Mesendoderm (in vitro differentiated cells): Measurements from ENCODE around the gene PLEKHJ1.

Source experiments
- DNase-seq: peaks from one replicate; pipeline ENCODE4 v3.0.0; 2013
- H2AK5ac ChIP-seq: 2 replicates; pipeline ENCODE4 v1.6.1; 2013; ENCODE audit warnings: low read length, inconsistent platforms
- H2BK120ac ChIP-seq: 2 replicates; pipeline ENCODE4 v1.6.1; 2013; ENCODE audit warnings: low read depth, mild to moderate bottlenecking, low read length, moderate library complexity, mixed read lengths
- H2BK15ac ChIP-seq: replicated peaks from 2 replicates; pipeline ENCODE4 v1.6.1; 2013; ENCODE audit warnings: low read depth, mild to moderate bottlenecking, moderate library complexity
- H2BK5ac ChIP-seq: 2 replicates; pipeline ENCODE4 v1.6.1; 2013; ENCODE audit warnings: low read length, inconsistent platforms
- H3K18ac ChIP-seq: 2 replicates; pipeline ENCODE4 v1.6.1; 2013; ENCODE audit warnings: mild to moderate bottlenecking, low read length, mixed read lengths
- H3K23ac ChIP-seq: one replicate; pipeline ENCODE4 v1.6.1; 2013; ENCODE audit warnings: low read length
- H3K27ac ChIP-seq: 2 replicates; pipeline ENCODE4 v1.5.1; 2013; ENCODE audit warnings: low read depth, mild to moderate bottlenecking, inconsistent platforms, low read length, moderate library complexity
- H3K27me3 ChIP-seq: 2 replicates; pipeline ENCODE4 v1.6.1; 2013; ENCODE audit warnings: low read length, control low read depth, mild to moderate bottlenecking, inconsistent platforms; ENCODE audit not compliant: insufficient read depth, poor library complexity
- H3K36me3 ChIP-seq: 2 replicates; pipeline ENCODE4 v1.6.1; 2013; ENCODE audit warnings: low read length, inconsistent platforms; ENCODE audit not compliant: control insufficient read depth, insufficient read depth
- H3K4ac ChIP-seq: one replicate; pipeline ENCODE4 v1.6.1; 2013; ENCODE audit warnings: low read depth, mild to moderate bottlenecking, low read length, moderate library complexity
- H3K4me1 ChIP-seq: 2 replicates; pipeline ENCODE4 v1.6.1; 2013; ENCODE audit warnings: low read depth, low read length, inconsistent platforms; ENCODE audit not compliant: control insufficient read depth
- H3K4me2 ChIP-seq: 2 replicates; pipeline ENCODE4 v1.6.1; 2013; ENCODE audit warnings: low read length
- H3K4me3 ChIP-seq: 2 replicates; pipeline ENCODE4 v1.5.1; 2013; ENCODE audit warnings: mild to moderate bottlenecking, low read length
- H3K56ac ChIP-seq: one replicate; pipeline ENCODE4 v1.6.1; 2013; ENCODE audit warnings: low read length
- H3K79me1 ChIP-seq: 2 replicates; pipeline ENCODE4 v1.6.1; 2013; ENCODE audit warnings: low read length, inconsistent platforms
- H3K79me2 ChIP-seq: 2 replicates; pipeline ENCODE4 v1.6.1; 2013; ENCODE audit warnings: mild to moderate bottlenecking, low read length; ENCODE audit not compliant: control insufficient read depth, insufficient read depth
- H3K9ac ChIP-seq: 2 replicates; pipeline ENCODE4 v1.6.1; 2013; ENCODE audit warnings: low read length, inconsistent platforms
- H4K5ac ChIP-seq: one replicate; pipeline ENCODE4 v1.6.1; 2013; ENCODE audit warnings: low read length
- H4K8ac ChIP-seq: one replicate; pipeline ENCODE4 v1.6.1; 2013; ENCODE audit warnings: low read depth, mild to moderate bottlenecking, control low read depth, low read length, moderate library complexity
- WGBS: extraction: QIAGEN DNeasy Blood & Tissue Kit; methylation state at CpG from one replicate; pipeline ENCODE4 v1.1.7; 2013; ENCODE audit warnings: low lambda C conversion rate, missing lambda C conversion rate; ENCODE audit not compliant: insufficient coverage; ENCODE audit errors: extremely low coverage; 5-methylcytosine and 5-hydroxymethylcytosine counted together

The PLEKHJ1 gene

GRCh38 chr19:2270157-2270422, 34.0 kb upstream of the PLEKHJ1 start:
- H3K23ac ChIP-seq: peak overlapping the region; percentile 89
- no CpG with 5 or more reads among the region's 30 CpGs for WGBS
- no peaks in the 10 kb centered on the region for H3K4me1 ChIP-seq
- no peak for DNase-seq
- peaks cover 7% of the 10 kb centered on the region for H3K79me1 ChIP-seq
- no peak overlapping the region for H4K8ac ChIP-seq
- H3K79me2 ChIP-seq: peaks cover 38% of the 10 kb centered on the region
- H4K5ac ChIP-seq: no peak overlapping the region
- peak overlapping the region; percentile 77 for H3K4ac ChIP-seq
- no peaks in the 10 kb centered on the region for H3K27me3 ChIP-seq
- peak overlapping the region; percentile 100 for H3K56ac ChIP-seq
- H3K9ac ChIP-seq: peak overlapping the region; percentile 100
- H3K18ac ChIP-seq: peak overlapping the region; percentile 69
- peak overlapping the region; percentile 100 for H3K4me3 ChIP-seq
- peak overlapping the region; percentile 84 for H3K27ac ChIP-seq
- no peak overlapping the region for H2BK5ac ChIP-seq
- H2BK120ac ChIP-seq: no peak overlapping the region
- peaks cover 5% of the 10 kb centered on the region for H3K36me3 ChIP-seq
- no peak overlapping the region for H3K4me2 ChIP-seq
- no peak overlapping the region for H2BK15ac ChIP-seq
- no peak overlapping the region for H2AK5ac ChIP-seq

DNA sequence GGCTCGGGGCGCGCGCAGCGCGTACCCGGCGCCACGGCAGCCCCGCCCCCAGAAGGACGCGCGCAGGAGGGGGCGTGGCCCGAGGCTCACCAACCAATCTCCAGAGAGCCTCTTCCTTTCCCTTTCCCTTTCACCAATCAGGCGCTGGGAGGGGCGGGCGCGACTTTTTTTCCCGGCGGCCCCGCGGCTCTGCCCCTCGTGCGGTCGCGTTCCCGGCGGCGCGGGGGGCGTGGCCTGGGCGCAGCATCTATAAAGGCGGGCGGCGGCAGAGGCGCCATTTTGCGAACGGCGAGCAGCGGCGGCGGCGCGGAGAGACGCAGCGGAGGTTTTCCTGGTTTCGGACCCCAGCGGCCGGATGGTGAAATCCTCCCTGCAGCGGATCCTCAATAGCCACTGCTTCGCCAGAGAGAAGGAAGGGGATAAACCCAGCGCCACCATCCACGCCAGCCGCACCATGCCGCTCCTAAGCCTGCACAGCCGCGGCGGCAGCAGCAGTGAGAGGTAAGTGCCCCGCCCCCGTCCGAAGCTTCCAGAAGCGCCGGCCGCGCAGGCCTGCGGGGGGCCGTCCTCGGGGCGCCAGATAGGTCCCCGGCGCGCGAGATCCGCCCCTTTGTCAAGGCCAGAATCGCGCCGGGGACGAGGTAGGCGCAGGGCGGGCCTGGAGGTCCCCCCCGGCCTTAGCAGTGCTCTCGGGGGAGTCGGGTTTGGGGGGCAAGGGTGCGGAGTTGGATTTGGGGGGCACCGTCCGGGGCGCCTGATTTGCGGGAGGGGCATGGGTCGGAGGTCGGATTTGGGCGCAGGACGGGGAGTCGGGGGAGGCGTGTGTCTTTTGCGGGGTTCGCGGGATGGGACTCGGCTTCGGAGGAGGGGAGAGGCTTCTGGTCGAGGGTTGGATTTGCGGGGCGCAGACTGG, 33.4 kb upstream of the PLEKHJ1 start:
- Histone ChIP-seq H3K9ac (peak overlapping the region; percentile 100), H3K56ac (peak overlapping the region; percentile 100), H2BK15ac (no peak overlapping the region), H3K79me2 (peaks cover 38% of the 10 kb centered on the region), H3K79me1 (peaks cover 7% of the 10 kb centered on the region), H3K4me1 (no peaks in the 10 kb centered on the region), H3K27ac (peak overlapping the region; percentile 84), H4K8ac (no peak overlapping the region), H2BK5ac (no peak overlapping the region), H3K4ac (peak overlapping the region; percentile 77), H3K18ac (peak overlapping the region; percentile 69), H3K4me3 (peak overlapping the region; percentile 100), H3K27me3 (no peaks in the 10 kb centered on the region), H2AK5ac (peak overlapping the region; percentile 92), H2BK120ac (no peak overlapping the region), H3K36me3 (peaks cover 5% of the 10 kb centered on the region), H3K23ac (peak overlapping the region; percentile 89), H4K5ac (no peak overlapping the region), H3K4me2 (no peak overlapping the region)
- no CpG with 5 or more reads among the region's 103 CpGs for WGBS
- peak; percentile 98 for DNase-seq

DNA sequence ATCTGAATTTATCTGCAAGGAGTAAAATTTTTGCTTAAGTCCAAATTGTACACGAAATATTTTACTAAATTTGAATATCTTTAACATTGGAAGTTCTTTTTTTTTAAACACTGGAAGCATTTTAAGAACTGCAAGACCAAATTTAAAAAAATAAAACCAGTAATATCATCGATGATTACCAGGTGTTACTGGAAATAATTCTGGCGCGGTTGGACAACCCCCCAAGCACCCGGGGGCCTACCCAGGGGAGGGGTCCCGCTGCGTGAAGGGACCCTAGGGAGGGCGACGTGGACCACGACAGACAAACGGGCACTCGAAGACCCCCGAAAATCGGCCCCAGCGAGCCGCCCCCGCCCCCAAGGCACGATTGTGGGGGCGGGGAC, 32.7 kb upstream of the PLEKHJ1 start:
- Histone ChIP-seq H2BK5ac (no peak overlapping the region), H3K4me3 (peak overlapping the region; percentile 79), H3K4me1 (no peaks in the 10 kb centered on the region), H2AK5ac (no peak overlapping the region), H2BK120ac (no peak overlapping the region), H3K27me3 (no peaks in the 10 kb centered on the region), H3K79me2 (peaks cover 32% of the 10 kb centered on the region), H3K36me3 (peaks cover 5% of the 10 kb centered on the region), H3K4ac (no peak overlapping the region), H3K4me2 (peak overlapping the region; percentile 56), H3K18ac (no peak overlapping the region), H3K56ac (peak overlapping the region; percentile 91), H2BK15ac (no peak overlapping the region), H3K27ac (no peak overlapping the region), H4K5ac (no peak overlapping the region), H3K23ac (no peak overlapping the region), H3K9ac (peak overlapping the region; percentile 89), H3K79me1 (peaks cover 2% of the 10 kb centered on the region), H4K8ac (no peak overlapping the region)
- WGBS: no CpG with 5 or more reads among the region's 19 CpGs
- no peak for DNase-seq

DNA sequence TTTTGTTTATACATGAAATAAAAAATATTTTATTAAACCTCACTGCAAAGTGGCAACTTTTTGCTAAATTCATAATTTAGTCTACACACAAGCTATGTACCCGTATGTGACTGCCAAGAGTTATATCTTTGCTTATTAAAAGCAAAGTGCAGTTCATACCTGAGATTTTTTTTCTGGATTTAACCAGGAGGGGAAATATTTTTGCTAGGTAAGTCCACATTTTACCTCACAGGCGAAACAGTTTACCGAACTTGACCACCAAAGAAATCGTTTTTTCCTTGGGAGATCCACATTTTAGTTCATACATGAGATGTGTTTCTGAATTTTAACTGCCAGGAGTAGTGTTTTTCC, 32.3 kb upstream of the PLEKHJ1 start:
- DNase-seq: no peak
- Histone ChIP-seq H3K4ac (no peak overlapping the region), H4K5ac (no peak overlapping the region), H3K4me1 (no peaks in the 10 kb centered on the region), H3K56ac (no peak overlapping the region), H3K9ac (no peak overlapping the region), H2BK120ac (no peak overlapping the region), H3K23ac (no peak overlapping the region), H3K27me3 (no peaks in the 10 kb centered on the region), H3K18ac (no peak overlapping the region), H3K36me3 (peaks cover 5% of the 10 kb centered on the region), H3K79me1 (peaks cover 2% of the 10 kb centered on the region), H2AK5ac (no peak overlapping the region), H4K8ac (no peak overlapping the region), H3K27ac (no peak overlapping the region), H3K79me2 (peaks cover 32% of the 10 kb centered on the region), H2BK15ac (no peak overlapping the region), H3K4me2 (no peak overlapping the region), H2BK5ac (no peak overlapping the region), H3K4me3 (no peak overlapping the region)
- WGBS: no CpG with 5 or more reads among the region's 4 CpGs

DNA sequence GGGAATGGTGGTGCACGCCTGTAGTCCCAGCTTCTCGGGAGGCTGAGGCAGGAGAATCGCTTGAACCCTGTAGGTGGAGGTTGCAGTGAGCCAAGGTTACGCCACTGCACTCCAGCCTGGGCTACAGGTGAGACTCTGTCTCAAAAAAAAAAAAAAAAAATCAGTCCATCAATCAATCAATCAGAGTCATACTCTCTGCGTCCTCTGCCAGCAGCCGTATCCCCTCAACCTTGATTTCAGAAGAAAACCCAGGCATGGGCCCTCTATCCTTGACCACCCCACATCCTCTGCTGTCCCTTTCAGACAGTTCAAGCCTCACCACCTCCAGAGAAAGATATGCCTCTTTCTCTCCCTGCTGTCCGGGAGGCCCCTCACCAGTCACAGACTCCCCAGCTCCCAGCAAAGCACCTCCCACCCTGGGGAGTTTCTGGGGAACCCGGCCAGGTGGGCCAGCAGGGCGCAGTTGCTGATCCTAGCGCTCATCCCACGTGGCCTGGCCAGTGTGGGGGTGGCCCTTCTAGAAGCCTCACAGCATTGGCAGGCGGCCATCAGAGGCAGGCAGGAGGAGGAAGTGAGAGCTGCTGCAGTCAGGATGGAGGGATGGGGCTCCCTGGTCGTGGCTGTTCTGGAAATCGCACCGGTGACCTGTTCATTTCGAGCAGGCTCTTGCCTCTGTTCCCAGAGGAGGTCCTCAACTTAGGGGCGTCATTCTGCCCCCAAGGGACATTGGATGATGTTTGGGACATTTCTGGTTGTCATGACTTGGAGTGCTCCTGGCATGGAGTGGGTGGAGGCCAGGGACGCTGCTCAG, 30.3 kb upstream of the PLEKHJ1 start:
- Histone ChIP-seq H3K79me1 (no peaks in the 10 kb centered on the region), H4K8ac (no peak overlapping the region), H3K9ac (no peak overlapping the region), H3K27ac (no peak overlapping the region), H4K5ac (no peak overlapping the region), H2BK120ac (no peak overlapping the region), H2BK5ac (no peak overlapping the region), H3K4me3 (no peak overlapping the region), H3K56ac (peak overlapping the region; percentile 15), H3K79me2 (peaks cover 20% of the 10 kb centered on the region), H3K23ac (peak overlapping the region; percentile 66), H2AK5ac (no peak overlapping the region), H3K18ac (no peak overlapping the region), H3K4ac (no peak overlapping the region), H3K4me2 (no peak overlapping the region), H2BK15ac (no peak overlapping the region), H3K27me3 (no peaks in the 10 kb centered on the region), H3K4me1 (no peaks in the 10 kb centered on the region), H3K36me3 (no peaks in the 10 kb centered on the region)
- DNase-seq: no peak
- WGBS: no CpG with 5 or more reads among the region's 18 CpGs
